GM23338 (cell line): Measurements from ENCODE around the gene SOX10. TPM values are rescaled to one million over a fixed set of nuclear protein-coding genes. Genes with fewer than 3 reads are reported as not detected.

Experiments used
- ATAC-seq: fragments of 200-7000 bp; cut with Tn5 transposase; 3 replicates; pipeline ENCODE4 v1.9.1; 2020
- DNase-seq: peaks from one replicate; pipeline ENCODE4 v3.0.0-alpha.2; 2015; ENCODE audit warnings: low spot score
- H2AFZ ChIP-seq: fragments of 200-600 bp; sonication (generic); 2 replicates; pipeline ENCODE4 v1.8.0; 2016; ENCODE audit warnings: antibody characterized with exemption, mild to moderate bottlenecking, moderate library complexity
- H3F3A ChIP-seq: fragments of 200-600 bp; sonication (generic); replicated peaks from 2 replicates; pipeline ENCODE4 v1.8.0; 2017; ENCODE audit warnings: antibody characterized with exemption, mixed run types, low read depth
- H3K27ac ChIP-seq: fragments of 200-600 bp; sonication (generic); 2 replicates; pipeline ENCODE4 v1.6.1; 2016; ENCODE audit warnings: low read depth
- H3K27me3 ChIP-seq: fragments of 200-600 bp; sonication (generic); 2 replicates; pipeline ENCODE4 v1.8.0; 2016; ENCODE audit warnings: mild to moderate bottlenecking, mixed run types, moderate library complexity; ENCODE audit not compliant: insufficient read depth
- H3K36me3 ChIP-seq: fragments of 200-600 bp; sonication (generic); 2 replicates; pipeline ENCODE4 v1.8.0; 2016; ENCODE audit warnings: mild to moderate bottlenecking; ENCODE audit not compliant: insufficient read depth
- H3K4me1 ChIP-seq: fragments of 200-600 bp; sonication (generic); 2 replicates; pipeline ENCODE4 v1.8.0; 2016; ENCODE audit warnings: mild to moderate bottlenecking, moderate library complexity; ENCODE audit not compliant: insufficient read depth
- H3K4me2 ChIP-seq: fragments of 200-600 bp; sonication (generic); 2 replicates; pipeline ENCODE4 v1.7.1; 2017; ENCODE audit warnings: mixed run types
- H3K4me3 ChIP-seq: fragments of 200-600 bp; sonication (generic); 2 replicates; pipeline ENCODE4 v1.6.1; 2016; ENCODE audit warnings: mixed run types
- H3K79me2 ChIP-seq: fragments of 200-600 bp; sonication (generic); replicated peaks from 2 replicates; pipeline ENCODE4 v1.8.0; 2017; ENCODE audit warnings: mild to moderate bottlenecking; ENCODE audit not compliant: insufficient read depth
- H3K9me2 ChIP-seq: fragments of 200-600 bp; sonication (generic); 2 replicates; pipeline ENCODE4 v1.8.0; 2017; ENCODE audit not compliant: insufficient read depth
- H4K20me1 ChIP-seq: fragments of 200-600 bp; sonication (generic); replicated peaks from 2 replicates; pipeline ENCODE4 v1.8.0; 2017; ENCODE audit warnings: mild to moderate bottlenecking; ENCODE audit not compliant: insufficient read depth
- H3K27ac Mint-ChIP-seq: 2 replicates; pipeline ENCODE4 v1.8.0; 2020; ENCODE audit warnings: inconsistent platforms, mild to moderate bottlenecking, moderate library complexity, mixed read lengths
- H3K27me3 Mint-ChIP-seq: 3 replicates; pipeline ENCODE4 v1.8.0; 2022; ENCODE audit warnings: low read depth, mild to moderate bottlenecking, moderate library complexity, mixed read lengths, inconsistent platforms; ENCODE audit not compliant: insufficient read depth, poor library complexity
- H3K36me3 Mint-ChIP-seq: 3 replicates; pipeline ENCODE4 v1.8.0; 2021; ENCODE audit warnings: low read depth, mild to moderate bottlenecking, inconsistent platforms, moderate library complexity, mixed read lengths
- H3K4me1 Mint-ChIP-seq: 3 replicates; pipeline ENCODE4 v1.8.0; 2020; ENCODE audit warnings: mild to moderate bottlenecking, inconsistent platforms, mixed read lengths
- H3K4me3 Mint-ChIP-seq: 3 replicates; pipeline ENCODE4 v1.8.0; 2021; ENCODE audit warnings: moderate library complexity, mild to moderate bottlenecking, inconsistent platforms, mixed read lengths
- H3K9me3 Mint-ChIP-seq: 3 replicates; pipeline ENCODE4 v1.8.0; 2020; ENCODE audit warnings: moderate library complexity, mild to moderate bottlenecking, inconsistent platforms, mixed read lengths
- EZH2 ChIP-seq: fragments of 200-600 bp; sonication (generic); IDR thresholded peaks from one replicate; pipeline ENCODE4 v1.8.0; 2017; ENCODE audit warnings: antibody characterized with exemption, mild to moderate bottlenecking, low read depth; ENCODE audit not compliant: unreplicated experiment
- EZH2phosphoT487 ChIP-seq: fragments of 200-600 bp; sonication (generic); IDR thresholded peaks from one replicate; pipeline ENCODE4 v1.8.1; 2018; ENCODE audit warnings: antibody characterized with exemption; ENCODE audit not compliant: unreplicated experiment
- JUNB ChIP-seq: IDR thresholded peaks from one replicate; pipeline ENCODE4 v1.6.1; 2016; ENCODE audit warnings: antibody characterized with exemption; ENCODE audit not compliant: unreplicated experiment
- NANOG ChIP-seq: IDR thresholded peaks from 2 replicates; pipeline ENCODE4 v1.6.1; 2016; ENCODE audit warnings: antibody characterized with exemption, borderline replicate concordance
- POLR2AphosphoS5 ChIP-seq: IDR thresholded peaks from 2 replicates; pipeline ENCODE4 v1.6.1; 2016; ENCODE audit warnings: antibody characterized with exemption, low read depth
- STAT1 ChIP-seq: IDR thresholded peaks from one replicate; pipeline ENCODE4 v1.6.1; 2016; ENCODE audit warnings: antibody characterized with exemption; ENCODE audit not compliant: unreplicated experiment
- ZNF331 ChIP-seq: fragments of 250-450 bp; sonication (Bioruptor Pico); IDR thresholded peaks from 2 replicates; pipeline ENCODE4 v1.5.0; 2020; ENCODE audit warnings: low read depth, mild to moderate bottlenecking, moderate library complexity
- polyA plus RNA-seq: library from polyadenylated mRNA; unstranded; fragments of >200 nt; fragmentation: Nextera tagmentation; extraction: Ambion mirVana; gene quantifications from 2 replicates; pipeline ENCODE4 v1.2.1, GENCODE V29; 2016
- total RNA-seq: library from RNA; depleted of rRNA; stranded (reverse); fragments of >200 nt; shearing (Covaris generic); gene quantifications from 2 replicates; pipeline ENCODE4 v1.2.3, GENCODE V29; 2014
- TF ChIP-seq, protein P1 (sequence below), 2 experiments: fragments of 200-600 bp in 1 of 2; sonication (generic) in 1 of 2; conservative IDR thresholded peaks; 2 replicates each; pipeline versions ENCODE4 v1.5.1 to v1.6.1; 2016 to 2017; ENCODE audit warnings: antibody characterized with exemption in 2 of 2, low read depth in 2 of 2, mild to moderate bottlenecking in 2 of 2, moderate library complexity in 1 of 2
- TF ChIP-seq, protein P2 (sequence below): IDR thresholded peaks from one replicate; pipeline ENCODE4 v1.6.1; 2018; ENCODE audit warnings: antibody characterized with exemption; ENCODE audit not compliant: unreplicated experiment
- TF ChIP-seq, protein P3 (sequence below): IDR thresholded peaks from 2 replicates; pipeline ENCODE4 v1.6.1; 2016; ENCODE audit warnings: antibody characterized with exemption

The SOX10 gene
- total and polyA plus RNA-seq, 2 experiments from 2014 or later: 1.1 to 2.1 TPM

DNA sequence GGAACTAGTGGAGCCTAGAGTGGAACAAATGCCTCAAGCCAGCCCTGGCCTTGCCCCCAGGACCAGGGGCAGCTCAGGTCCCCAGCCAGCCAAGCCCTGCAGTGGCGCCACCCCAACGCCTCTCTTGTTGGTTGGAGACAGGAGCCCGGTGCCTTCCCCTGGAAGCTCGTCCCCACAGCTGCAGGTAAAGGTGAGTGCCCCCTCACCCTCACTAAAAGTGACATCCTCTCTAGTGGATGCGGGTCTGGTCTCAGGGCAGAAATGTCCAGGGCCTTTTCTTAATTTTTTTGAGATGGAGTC, 56.8 kb downstream of the SOX10 start (continued):
- TF ChIP-seq, protein P1, sequence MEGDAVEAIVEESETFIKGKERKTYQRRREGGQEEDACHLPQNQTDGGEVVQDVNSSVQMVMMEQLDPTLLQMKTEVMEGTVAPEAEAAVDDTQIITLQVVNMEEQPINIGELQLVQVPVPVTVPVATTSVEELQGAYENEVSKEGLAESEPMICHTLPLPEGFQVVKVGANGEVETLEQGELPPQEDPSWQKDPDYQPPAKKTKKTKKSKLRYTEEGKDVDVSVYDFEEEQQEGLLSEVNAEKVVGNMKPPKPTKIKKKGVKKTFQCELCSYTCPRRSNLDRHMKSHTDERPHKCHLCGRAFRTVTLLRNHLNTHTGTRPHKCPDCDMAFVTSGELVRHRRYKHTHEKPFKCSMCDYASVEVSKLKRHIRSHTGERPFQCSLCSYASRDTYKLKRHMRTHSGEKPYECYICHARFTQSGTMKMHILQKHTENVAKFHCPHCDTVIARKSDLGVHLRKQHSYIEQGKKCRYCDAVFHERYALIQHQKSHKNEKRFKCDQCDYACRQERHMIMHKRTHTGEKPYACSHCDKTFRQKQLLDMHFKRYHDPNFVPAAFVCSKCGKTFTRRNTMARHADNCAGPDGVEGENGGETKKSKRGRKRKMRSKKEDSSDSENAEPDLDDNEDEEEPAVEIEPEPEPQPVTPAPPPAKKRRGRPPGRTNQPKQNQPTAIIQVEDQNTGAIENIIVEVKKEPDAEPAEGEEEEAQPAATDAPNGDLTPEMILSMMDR (conservative IDR thresholded peaks at IDR 0.05; ENCODE audit: low read depth in 2 of 2): no peak
- TF ChIP-seq STAT1 (no peak), ZNF331 (CRISPR knock-in tag) (no peak), EZH2phosphoT487 (no peak)
- TF ChIP-seq, protein P2, sequence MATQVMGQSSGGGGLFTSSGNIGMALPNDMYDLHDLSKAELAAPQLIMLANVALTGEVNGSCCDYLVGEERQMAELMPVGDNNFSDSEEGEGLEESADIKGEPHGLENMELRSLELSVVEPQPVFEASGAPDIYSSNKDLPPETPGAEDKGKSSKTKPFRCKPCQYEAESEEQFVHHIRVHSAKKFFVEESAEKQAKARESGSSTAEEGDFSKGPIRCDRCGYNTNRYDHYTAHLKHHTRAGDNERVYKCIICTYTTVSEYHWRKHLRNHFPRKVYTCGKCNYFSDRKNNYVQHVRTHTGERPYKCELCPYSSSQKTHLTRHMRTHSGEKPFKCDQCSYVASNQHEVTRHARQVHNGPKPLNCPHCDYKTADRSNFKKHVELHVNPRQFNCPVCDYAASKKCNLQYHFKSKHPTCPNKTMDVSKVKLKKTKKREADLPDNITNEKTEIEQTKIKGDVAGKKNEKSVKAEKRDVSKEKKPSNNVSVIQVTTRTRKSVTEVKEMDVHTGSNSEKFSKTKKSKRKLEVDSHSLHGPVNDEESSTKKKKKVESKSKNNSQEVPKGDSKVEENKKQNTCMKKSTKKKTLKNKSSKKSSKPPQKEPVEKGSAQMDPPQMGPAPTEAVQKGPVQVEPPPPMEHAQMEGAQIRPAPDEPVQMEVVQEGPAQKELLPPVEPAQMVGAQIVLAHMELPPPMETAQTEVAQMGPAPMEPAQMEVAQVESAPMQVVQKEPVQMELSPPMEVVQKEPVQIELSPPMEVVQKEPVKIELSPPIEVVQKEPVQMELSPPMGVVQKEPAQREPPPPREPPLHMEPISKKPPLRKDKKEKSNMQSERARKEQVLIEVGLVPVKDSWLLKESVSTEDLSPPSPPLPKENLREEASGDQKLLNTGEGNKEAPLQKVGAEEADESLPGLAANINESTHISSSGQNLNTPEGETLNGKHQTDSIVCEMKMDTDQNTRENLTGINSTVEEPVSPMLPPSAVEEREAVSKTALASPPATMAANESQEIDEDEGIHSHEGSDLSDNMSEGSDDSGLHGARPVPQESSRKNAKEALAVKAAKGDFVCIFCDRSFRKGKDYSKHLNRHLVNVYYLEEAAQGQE: no peak
- TF ChIP-seq, protein P3, sequence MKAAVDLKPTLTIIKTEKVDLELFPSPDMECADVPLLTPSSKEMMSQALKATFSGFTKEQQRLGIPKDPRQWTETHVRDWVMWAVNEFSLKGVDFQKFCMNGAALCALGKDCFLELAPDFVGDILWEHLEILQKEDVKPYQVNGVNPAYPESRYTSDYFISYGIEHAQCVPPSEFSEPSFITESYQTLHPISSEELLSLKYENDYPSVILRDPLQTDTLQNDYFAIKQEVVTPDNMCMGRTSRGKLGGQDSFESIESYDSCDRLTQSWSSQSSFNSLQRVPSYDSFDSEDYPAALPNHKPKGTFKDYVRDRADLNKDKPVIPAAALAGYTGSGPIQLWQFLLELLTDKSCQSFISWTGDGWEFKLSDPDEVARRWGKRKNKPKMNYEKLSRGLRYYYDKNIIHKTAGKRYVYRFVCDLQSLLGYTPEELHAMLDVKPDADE: no peak

DNA sequence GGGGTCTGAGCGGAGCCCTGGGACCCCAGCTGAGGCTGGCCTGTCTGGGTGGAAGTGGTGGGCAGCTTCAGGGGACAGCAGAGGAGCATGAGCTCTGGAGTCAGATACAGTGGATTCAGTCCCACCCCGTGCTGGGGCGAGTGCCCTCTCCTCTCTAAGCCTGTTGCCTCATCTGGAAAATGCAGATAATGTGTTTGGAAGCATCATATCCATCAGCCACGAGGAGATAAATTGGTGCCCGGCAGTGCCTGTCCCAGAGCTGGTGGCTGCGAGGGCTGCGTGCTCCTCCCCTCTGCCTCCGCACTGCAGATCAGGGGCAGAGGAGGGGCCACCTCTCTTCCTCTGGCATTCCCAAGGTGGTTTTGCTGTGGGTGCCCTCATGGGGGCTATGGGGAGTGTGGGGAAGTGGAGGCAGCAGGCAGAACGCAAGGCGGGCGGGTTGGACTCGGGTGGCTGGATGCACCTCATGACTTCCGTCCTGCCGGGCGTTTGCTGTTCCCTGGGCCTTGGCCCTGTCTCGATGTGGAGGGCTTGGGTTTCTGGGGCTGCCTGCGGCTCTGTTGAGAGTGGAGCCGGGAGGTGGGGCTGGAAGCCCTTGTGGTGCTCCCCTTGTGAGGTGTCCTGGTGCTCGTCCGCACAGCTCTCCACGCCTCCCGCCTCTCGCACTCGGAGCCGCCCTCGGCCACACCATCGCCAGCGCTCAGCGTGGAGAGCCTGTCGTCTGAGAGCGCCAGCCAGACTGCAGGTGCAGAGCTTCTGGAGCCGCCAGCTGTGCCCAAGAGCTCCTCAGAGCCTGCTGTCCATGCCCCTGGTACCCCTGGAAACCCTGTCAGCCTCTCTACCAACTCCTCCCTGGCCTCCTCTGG, 57.4 kb downstream of the SOX10 start:
- no peak overlapping the region for H3K27ac Mint-ChIP-seq
- H3K4me3 ChIP-seq: no peak overlapping the region
- ATAC-seq: no peak
- no peaks in the 10 kb centered on the region for H3F3A ChIP-seq
- no peaks in the 10 kb centered on the region for H3K27me3 ChIP-seq
- no peaks in the 10 kb centered on the region for H3K9me2 ChIP-seq
- no peaks in the 10 kb centered on the region for H3K36me3 ChIP-seq
- H2AFZ ChIP-seq: no peak overlapping the region
- H3K27me3 Mint-ChIP-seq: peaks cover 6% of the 10 kb centered on the region
- H3K4me3 Mint-ChIP-seq: no peak overlapping the region
- no peak overlapping the region for H3K4me2 ChIP-seq
- no peak overlapping the region for H3K27ac ChIP-seq
- no peak for DNase-seq
- H3K79me2 ChIP-seq: no peaks in the 10 kb centered on the region
- H4K20me1 ChIP-seq: no peaks in the 10 kb centered on the region; the same call in 1 of the 2 replicates
- no peaks in the 10 kb centered on the region for H3K4me1 Mint-ChIP-seq
- TF ChIP-seq NANOG (no peak), POLR2AphosphoS5 (no peak), EZH2 (no peak), JUNB (no peak), STAT1 (no peak)
- TF ChIP-seq, protein P2: no peak
- H3K9me3 Mint-ChIP-seq: no peaks in the 10 kb centered on the region
- no peaks in the 10 kb centered on the region for H3K4me1 ChIP-seq
- H3K36me3 Mint-ChIP-seq: peaks cover 9% of the 10 kb centered on the region; the same call in 2 of the 3 replicates
